Fibroblast of pulmonary artery (primary cell): Measurements from ENCODE around the gene KDM4D.
A peak's percentile ranks its signal among the peaks of the same experiment; 100 is the strongest.

Experiments
- DNase-seq: peaks from one replicate; pipeline ENCODE4 v3.0.0-alpha.2; 2010; ENCODE audit warnings: low read depth
- H3K4me3 ChIP-seq: replicated peaks from 2 replicates; pipeline ENCODE4 v1.5.1; 2011; ENCODE audit warnings: low read depth, mild to moderate bottlenecking, control low read depth, low read length, moderate library complexity
- CTCF ChIP-seq: IDR thresholded peaks from 2 replicates; pipeline ENCODE4 v1.5.1; 2011; ENCODE audit warnings: mild to moderate bottlenecking, control low read depth, low read length, inconsistent platforms; ENCODE audit errors: missing control alignments

Gene KDM4D

GRCh38 chr11:94956963-94957362 lies 16.5 kb upstream of the KDM4D start:
- no peak for TF ChIP-seq CTCF
- DNase-seq, result no peak
- no peak overlapping the region for H3K4me3 ChIP-seq

GRCh38 chr11:94958121-94958696 lies 15.3 kb upstream of the KDM4D start:
- DNase-seq, result peak; percentile 27
- TF ChIP-seq CTCF, result no peak
- H3K4me3 ChIP-seq, result no peak overlapping the region

- no peak overlapping the region for H3K4me3 ChIP-seq
- DNase-seq, result no peak
- TF ChIP-seq CTCF, result no peak
These were observed 14.3 kb upstream of the KDM4D start for GRCh38 chr11:94959179-94959578.

GRCh38 chr11:94960488-94960887 lies 13.0 kb upstream of the KDM4D start:
- no peak for TF ChIP-seq CTCF
- no peak overlapping the region for H3K4me3 ChIP-seq
- DNase-seq, result no peak

GRCh38 chr11:94961255-94961654 lies 12.3 kb upstream of the KDM4D start:
- TF ChIP-seq CTCF, result no peak
- DNase-seq, result no peak
- H3K4me3 ChIP-seq, result no peak overlapping the region

- H3K4me3 ChIP-seq, result no peak overlapping the region
- no peak for TF ChIP-seq CTCF
- no peak for DNase-seq
These were observed 8.6 kb upstream of the KDM4D start for GRCh38 chr11:94964934-94965333.

- no peak overlapping the region for H3K4me3 ChIP-seq
- DNase-seq, result peak; percentile 67
- peak; percentile 68 for TF ChIP-seq CTCF
These were observed 5.1 kb upstream of the KDM4D start for GRCh38 chr11:94968334-94968958.
